HG03520 (cell line): Measurements from ENCODE around the gene COL8A1.
"Not testable (repeated sequence)": the region's sequence is repeated elsewhere in the genome, so short reads cannot be mapped to it uniquely, and the experiment has no call there.

ENCODE experiments used
- ATAC-seq: cut with Tn5 transposase; IDR thresholded peaks from one replicate; pipeline ENCODE4 v1.9.1; 2021; ENCODE audit warnings: mild to moderate bottlenecking, moderate library complexity; ENCODE audit not compliant: unreplicated experiment

Gene COL8A1

GRCh38 chr3:99838755-99839154 lies 200.4 kb downstream of the COL8A1 start:
- no peak for ATAC-seq

DNA sequence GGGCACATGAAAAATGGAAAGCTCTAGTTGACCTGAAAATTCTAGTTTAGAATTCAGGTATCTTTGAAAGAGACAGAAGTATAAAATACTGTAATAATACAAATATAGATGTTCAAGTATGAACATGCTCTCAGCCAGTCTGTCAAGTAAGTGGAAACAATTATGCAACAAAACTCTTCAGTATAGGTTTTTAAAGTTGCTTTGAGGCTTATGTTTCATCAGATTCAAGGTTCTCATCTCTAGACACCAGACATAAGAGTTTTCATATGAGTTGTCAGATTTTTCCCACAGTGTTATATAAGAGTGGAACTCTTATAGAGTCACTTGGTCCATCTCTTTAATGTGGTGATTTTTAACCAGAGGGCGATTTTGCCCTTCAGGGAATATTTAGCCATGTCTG lies 201.2 kb downstream of the COL8A1 start:
- no peak for ATAC-seq

DNA sequence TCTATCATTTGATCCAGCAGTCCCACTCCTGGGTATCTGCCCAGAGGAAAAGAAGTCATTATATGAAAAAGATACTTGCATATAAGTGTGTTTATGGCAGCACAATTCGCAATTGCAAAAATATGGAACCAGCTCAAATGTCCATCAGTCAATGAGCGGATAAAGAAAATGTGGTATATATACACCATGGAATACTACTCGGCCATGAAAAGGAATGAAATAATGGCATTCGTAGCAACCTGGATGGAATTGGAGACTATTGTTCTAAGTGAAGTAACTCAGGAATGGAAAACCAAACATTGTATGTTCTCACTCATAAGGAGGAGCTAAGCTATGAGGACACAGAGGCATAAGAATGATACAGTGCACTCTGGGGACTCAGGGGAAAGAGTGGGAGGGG lies 203.6 kb downstream of the COL8A1 start:
- not testable (repeated sequence) for ATAC-seq

DNA sequence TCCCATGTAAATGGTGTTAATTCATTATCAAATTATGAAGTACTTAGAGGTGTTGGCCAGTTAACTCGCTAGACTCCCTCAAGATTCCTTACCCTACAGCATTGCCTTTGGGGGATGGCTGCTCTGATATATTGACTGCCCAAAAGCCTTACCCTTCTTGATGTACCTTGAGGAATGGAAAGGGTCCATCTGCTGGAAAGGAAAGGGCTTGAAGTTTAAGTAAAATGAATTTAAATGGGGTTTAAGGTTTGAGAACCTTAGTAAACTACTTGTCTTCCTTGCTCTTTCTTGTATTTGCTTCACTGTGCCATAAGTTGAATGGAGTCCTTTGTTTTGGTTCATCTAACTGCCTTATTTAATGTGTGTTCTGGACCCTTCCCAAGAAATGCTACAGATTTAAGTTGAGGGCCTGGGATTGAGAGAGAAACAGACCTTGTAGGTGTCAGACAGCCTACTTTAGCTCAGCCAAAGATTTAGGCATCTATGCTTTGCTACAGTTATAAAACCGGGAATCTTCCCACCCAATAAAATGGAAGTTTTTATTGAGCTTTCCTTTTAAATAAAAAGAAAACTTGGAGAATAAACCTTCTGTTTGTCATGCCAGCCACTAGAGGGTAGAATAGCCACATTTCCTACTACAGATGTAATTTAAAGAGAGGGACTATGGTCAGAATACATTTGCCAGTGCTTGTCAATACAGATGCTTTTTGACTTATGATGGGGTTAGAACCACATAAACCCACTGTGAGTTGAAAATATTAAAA lies 204.6 kb downstream of the COL8A1 start:
- peak; percentile 49 for ATAC-seq

DNA sequence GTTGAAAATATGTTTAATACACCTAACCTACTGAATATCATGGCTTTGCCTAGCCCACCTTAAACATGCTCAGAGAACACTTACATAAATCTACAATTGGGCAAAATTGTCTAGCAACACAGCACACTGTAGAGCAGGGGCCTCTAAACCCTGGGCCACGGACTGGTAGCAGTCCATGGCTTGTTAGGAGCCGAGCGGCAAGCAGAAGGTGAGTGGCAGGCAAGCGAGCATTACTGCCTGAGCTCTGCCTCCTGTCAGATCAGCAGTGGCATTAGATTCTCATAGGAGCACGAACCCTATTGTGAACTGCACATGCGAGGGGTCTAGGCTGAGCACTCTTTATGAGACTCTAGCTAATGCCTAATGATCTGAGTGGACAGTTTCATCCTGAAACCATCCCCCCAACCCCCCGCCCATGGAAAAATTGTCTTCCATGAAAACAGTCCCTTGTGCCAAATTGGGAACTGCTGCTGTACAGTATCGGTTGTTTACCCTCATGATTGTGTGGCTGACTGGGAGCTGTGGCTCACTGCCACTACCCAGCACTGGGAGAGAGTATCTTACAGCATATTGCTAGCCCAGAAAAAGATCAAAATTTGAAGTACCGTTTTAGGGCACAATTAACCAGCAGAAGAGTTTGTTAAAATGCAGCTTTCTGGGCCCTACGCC lies 205.3 kb downstream of the COL8A1 start:
- peak; percentile 15 for ATAC-seq

DNA sequence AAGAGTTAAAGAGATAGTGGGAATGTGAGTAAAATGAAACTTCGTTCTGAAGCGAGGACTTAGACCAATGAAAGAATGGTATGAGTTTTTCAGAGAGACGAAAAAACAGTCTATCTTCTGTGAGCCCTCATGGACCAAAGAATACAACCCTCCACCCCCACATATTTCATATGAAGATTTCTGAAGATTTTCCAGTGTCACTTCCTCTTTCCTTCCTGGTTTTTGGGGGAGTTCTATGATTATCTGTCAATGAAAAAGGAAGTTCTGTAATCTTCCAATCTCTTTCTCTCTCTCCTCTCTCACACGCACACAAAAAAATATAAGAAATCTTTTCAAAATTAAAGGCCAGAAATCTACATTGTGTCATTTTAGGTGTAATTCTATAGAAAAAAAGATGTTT lies 206.9 kb downstream of the COL8A1 start:
- ATAC-seq, result no peak

DNA sequence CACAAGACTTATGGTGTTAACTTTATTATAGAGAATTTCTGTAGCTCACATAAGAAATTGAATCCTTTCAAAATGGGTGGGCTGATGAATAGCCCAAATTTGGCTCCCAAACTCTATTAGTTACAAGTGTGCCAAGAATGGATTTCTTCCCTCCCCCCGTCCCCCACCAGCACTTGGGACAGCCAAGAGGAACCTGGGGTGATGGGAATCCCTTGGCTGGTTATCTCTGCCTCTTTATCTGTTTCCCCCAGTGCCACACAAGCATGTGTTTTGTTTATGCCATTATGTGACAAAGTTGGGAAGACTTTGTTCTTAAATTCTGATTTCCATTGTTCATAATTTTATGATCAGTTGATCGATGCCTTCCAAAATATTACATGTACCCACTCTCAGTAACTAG lies 207.6 kb downstream of the COL8A1 start:
- ATAC-seq, result no peak

- no peak for ATAC-seq
Measured at GRCh38 chr3:99846477-99847160, 208.2 kb downstream of the COL8A1 start.

DNA sequence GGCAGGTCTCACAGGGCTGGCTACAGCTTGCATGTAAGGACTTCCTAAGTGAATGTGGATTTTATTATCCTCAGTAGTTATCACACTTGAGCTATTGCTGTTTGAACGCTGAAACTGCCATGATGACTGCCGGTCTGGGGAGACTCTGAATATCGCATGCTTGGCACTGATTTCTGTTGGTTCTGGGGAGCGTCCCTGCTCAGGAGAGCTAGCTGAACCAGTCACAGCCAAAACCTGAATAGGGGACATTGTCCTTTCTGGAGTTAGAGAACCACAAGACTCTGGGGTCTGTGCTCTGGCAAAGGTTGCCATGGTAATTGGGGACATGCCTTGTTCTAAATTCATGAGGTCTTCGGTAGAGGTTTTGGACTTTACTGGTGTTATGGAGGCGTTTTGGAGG lies 210.0 kb downstream of the COL8A1 start:
- ATAC-seq, result no peak
